Activated effector memory CD4-positive, alpha-beta T cell treated with Interleukin-2 at 50 U/mL for 16 hours (primary cell): ENCODE data around the gene SKOR1.

Source experiments
- DNase-seq: peaks from one replicate; pipeline ENCODE4 v3.0.0-alpha.2; 2020

SKOR1 gene

DNA sequence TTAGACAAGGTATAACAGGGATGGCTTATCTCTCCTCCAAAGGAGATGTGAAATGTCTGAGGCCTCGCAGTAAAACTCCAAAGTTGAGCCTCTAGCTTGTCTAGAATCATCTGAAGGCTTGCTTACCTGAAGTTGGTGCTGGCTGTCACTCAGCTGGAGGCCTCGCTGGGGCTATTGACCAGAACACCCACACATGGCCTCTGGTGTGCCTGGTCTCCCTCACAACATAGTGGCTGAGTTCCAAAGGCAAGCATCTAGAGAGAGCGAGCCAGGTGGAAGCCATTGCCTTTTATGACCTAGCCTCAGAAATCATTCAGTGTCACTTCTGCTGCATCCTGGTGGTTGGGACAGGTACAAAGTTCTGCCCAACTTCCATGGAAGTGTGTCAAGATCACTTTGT is 31.9 kb downstream of the SKOR1 start:
- DNase-seq: no peak

DNA sequence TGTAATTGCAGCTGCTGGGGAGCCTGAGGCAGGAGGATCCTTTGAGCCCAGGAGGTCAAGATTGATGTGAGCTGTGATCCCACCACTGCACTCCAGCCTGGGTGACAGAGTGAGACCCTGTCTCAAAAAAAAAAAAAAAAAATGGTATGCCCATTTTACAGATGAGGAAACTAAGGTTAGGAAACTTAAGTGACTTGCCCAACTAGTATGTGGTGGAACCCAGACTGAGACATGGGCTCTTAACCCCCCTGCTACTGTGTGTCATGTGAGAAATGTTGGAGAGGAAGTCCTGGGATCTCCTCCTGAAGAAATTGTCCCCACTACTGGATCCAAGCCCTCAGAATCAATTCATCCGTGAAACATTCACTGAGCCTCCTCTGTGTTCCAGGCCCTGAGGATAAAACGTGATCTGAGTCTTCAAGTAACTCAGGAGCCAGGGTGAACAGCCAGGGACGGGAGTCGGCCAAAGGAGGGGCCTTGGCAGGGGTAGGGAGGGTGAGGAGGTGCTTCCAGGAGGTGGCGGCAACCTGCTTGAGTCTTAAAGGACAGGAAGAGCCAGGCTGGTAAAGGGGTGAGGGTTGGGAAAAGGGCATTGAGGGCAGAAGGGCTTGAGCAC is 34.1 kb downstream of the SKOR1 start:
- no peak for DNase-seq

DNA sequence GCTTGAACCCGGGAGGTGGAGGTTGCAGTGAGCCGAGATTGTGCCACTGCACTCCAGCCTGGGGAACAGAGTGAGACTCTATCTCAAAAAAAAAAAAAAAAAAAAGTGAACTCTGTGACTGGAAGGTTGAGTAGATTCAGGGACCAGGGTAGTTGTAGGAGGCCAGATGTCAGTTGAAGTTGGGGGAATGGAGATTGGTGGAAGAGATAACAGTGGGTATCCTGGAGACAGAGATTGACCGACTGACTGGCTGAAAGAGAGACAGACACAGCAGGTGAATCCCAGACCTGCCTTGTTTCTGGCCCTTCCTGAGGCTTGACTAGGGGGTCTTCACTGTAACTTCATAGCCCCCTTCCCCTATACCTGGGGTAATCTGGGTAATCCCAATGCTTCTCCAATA is 36.7 kb downstream of the SKOR1 start:
- DNase-seq: no peak

DNA sequence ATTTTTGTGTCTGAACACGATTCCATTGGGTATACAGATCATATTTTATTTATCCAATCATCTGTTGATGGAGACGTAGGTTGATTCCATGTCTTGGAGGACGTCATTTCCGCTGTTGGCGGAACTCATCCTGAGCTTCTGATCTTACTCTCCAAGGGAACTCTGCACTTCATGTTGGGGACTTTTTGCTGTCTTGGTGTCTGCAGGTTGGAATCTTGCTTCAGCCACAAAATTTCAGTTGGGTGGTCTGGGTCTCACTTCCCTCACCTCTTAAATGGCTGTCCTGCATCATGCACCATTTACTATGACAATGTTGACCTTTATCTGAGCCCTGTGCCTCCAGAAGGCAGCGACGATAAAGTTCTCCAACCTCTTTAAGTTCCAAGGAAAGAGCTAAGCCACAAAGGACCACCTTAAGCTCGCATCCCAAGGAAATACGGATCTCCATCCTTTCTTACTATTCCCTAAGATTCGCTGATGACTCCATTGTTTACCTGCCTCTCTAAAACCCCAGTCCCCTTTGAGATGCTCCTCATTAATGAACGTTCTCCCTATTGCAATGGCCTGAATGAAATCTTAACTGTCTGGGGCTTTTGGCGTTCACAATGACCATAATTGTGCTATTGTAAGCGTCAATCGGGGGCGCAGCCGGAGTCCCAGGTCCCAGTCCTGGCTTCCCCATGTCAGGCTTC is 37.6 kb downstream of the SKOR1 start:
- DNase-seq: no peak

DNA sequence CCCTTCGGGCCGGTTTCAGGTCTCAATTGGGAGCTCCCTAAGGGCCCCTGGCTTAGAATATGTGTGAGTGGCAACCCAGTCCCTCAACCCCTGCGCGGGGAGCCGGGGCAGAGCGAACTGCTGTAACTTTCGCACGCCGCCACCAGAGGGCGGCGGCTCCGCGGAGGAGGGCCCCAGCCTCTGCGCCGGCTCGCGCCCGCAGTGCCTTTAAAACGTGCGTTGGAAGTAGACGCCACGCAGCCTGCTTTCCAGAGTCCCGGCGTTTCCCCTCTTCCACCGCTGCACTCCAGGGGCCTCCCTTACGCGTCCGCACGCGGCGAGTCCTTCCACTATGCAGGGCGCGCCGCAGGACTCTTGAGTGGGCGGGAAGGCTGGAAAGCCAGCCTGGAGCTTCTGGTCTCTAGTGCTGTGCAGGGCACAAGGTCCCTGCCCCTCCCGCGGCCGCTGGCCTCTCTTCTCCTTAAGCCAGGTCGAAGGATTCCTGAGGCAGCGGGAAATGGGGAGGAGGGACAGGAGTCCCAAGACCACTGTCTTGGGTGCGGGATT is 38.2 kb downstream of the SKOR1 start:
- peak; percentile 59 for DNase-seq

DNA sequence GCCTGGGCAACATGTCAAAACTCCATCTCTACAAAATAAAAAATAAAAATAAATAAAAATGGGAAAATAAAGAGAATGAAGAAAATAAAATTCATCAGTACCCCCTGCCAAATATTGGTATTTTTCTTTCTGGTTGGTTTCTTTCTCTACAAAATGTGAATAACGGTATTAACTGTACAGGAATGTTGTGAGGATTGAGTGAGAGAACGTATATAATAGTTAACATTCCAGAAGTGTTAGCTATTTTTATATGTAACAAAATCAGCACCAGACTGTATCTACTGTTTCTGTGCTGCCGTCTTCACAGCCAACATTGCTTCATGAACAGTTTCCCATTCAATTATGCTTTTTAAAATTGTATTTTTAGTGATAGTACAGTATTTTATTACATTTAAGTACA is 40.0 kb downstream of the SKOR1 start:
- DNase-seq: no peak

DNA sequence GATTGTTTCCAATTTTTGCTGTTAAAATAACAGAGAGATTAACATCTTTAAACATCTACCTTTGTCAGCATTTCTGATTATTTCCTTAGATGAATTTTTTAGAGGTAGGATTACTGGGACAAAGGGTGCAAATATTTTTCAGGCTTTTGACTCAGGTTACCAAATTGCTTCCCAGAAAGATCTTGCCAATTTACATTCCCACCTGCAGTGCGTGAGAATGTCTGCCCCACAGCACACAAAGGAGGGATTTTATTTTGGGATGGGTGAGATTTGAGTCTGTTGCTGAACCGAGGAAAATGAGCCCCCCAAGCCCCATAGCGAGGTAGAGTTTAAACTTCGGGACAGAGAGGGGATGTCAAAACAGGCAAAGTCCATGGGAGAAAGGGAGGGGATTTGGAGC is 40.5 kb downstream of the SKOR1 start:
- no peak for DNase-seq

DNA sequence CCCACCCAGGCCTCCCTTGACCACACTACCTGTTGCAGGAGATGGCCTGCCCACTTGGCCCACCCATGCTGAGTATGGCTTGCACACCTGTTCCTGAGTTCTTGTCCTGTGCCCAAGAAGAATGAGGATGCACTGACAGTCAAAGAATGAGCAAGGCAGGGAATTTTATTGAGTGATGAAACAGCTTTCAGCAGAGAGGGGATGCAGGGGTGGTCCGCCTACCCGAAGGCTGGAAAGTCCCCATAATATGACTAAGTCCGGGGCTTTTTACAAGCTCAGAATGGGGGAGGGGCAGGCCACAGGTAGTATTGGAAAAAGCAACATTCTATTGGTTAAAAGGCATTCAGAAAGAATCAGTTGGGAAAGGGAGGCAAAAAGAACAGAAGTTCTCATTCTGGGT is 44.4 kb downstream of the SKOR1 start:
- DNase-seq: no peak

DNA sequence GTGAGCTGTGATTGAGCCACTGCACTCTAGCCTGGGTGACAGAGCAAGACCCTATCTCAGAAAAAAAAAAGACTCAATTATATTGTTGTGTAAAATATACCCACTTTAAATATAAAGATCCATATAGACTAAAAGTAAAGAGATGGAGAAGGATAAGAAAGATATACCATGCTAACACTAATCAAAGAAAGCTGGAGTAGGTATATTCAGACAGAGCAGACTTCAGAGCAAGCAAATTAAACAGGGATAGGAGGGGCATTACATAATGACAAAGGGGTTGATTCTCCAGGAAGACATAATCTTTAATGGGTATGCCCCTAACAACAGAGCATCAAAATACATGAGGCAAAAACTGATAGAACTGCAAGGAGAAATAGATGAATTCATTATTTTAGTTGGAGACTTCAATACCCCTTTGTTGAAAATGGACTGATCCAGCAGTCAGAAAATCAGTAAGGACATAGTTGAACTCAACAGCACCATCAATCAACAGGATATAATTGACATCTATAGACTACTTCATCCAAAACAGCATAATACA is 45.6 kb downstream of the SKOR1 start:
- DNase-seq: no peak

DNA sequence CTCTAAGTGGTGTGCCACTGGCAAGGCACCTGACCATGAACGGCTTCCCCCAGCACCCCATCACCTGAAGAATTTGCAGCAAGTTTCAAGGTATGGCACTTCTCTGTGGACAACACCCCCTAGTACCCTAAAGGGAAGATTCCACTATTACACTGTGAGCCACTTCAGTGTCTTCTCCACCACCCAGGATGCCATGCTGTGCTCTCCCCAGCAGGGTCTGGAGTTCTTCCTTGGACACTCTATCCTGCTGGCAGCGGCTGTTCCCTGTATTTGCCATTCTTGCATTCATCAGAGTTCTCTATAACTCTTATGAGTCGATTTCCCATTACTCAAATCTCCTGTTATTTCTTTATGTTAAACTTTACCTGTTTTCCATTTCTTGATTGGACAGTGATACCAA is 48.5 kb downstream of the SKOR1 start:
- no peak for DNase-seq

DNA sequence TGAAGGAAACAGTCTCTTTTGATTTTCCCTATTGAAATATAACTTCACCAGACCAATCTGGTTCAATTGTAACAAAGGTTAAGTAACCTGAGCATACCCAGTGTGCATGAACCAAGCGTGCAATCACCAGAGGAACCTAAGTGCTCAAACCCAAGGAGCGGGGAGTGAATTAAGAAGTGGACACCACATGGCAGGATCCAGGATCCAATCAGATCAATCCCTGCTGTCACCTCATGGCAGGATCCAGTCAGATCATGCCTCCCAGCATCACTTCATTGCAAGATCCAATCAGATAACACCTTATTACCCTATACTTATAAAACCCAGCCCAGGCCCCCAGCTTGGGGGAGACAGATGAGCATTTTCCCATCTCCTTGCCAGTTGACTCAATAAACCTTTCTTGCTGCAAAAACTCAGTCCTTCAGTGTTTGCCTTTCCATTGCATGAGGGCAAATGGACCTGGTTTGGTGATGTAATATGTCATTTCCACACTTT is 53.5 kb downstream of the SKOR1 start:
- DNase-seq: no peak

DNA sequence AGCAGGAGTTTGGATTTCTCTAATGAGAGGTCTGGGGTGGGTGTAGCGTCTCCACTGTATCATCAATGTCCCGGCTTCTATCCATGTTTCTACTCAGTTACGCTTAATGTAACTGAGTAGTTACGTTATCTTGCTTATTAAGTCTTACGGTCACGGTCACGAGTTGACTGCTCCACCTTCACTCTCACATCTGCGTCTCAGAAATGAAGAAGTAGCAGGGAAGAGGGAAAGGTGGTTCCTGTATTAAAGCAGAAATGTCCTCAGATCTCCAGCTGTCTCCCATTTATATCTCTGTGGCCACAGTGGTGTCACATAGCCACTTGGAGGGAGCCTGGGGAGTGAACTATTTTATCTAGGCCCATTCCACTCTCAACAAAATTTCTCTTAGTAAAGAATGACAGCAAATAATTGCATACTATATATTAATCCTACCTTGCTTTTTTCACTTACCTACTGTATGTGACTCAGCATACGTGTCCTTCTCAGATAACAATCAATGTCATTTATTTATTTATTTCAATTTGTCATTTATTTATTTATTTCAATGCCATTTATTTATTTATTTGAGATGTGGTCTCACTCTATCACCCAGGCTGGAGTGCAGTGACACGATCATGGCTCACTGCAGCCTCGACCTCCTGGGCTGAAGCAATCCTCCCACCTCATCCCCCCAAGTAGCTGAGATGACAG is 54.3 kb downstream of the SKOR1 start:
- no peak for DNase-seq

DNA sequence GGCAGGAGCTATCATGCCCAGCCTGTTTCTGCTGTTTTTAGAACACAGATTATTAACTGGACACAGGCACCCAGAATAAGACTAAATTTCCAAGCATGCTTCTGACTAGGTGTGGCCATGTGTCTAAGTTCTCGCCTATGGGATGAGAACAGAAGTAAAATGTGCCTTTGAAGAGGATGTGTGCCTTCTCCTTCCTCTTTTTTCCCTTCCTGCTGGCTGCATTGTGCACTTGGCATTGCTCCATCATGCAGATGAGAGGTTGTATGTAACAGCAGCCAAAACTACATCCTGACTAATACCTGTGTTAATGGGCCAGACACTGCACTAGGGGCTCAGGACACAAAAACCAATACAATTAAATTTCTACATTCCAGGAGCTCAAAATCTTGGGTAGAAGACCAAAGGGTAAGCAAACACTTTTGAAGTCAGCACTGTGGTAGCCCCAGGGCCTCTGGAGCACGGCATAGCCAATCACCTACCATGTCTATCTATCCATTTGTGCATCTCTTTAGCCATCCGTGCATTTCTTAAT is 55.4 kb downstream of the SKOR1 start:
- DNase-seq: no peak

DNA sequence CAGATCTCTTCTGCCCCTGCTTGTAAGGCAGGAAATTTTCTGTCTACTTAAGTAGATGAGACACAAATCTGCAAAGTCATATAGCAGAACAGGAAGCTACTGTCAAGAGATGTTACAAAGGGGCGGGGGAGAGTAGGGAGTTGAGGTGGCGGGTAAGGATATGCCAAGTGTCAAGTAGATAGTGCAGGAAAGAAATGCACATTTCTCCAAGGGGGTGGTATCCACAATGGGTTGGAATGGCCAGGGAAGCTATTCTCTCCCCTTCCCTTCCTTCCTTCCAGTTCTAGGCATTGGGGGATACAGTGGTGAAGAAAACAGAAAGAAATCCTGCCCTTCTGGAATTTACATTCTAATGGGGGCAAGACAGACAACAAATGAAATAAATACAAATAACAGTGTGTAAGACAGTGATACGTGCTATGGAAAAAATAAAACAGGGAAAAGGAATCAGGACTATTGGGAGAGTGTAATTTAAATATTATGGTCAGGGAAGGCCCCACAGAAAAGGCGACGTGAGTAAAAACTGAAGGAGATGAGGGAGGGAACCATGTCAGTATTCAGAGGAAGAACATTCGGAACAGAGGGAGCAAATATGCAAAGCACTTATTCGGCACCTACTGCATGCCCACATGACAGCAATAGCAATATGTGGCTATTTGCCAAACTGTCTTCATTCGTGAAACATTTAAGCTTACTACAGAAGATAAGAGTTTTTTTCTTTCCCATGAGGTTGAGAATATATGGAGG is 57.4 kb downstream of the SKOR1 start:
- DNase-seq: no peak

DNA sequence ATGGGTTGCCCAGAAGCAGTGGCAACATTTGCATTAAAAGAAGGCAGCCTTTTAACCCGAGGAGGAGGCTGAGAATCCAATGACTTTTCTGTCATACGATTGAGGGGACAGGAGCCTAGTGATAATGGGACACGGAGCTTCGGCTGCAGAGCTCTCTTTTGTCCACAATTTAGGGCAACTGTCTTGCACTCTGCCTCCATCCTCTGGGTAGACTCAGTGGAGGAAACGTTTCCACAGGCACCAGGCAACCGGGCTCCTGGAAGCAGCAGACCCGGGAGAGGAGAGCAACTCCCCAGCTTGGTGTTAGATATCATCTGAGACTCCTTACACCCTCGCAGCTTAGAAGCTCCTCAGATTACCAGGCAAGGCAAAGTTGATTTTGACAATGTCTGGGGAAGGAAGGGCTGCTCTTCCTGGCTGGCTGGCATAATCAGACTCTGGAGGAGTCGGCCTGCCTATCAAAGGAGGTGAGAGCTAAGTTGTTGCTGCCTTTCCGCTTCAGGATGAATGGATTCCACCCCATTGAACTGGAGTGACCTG is 58.0 kb downstream of the SKOR1 start:
- no peak for DNase-seq

DNA sequence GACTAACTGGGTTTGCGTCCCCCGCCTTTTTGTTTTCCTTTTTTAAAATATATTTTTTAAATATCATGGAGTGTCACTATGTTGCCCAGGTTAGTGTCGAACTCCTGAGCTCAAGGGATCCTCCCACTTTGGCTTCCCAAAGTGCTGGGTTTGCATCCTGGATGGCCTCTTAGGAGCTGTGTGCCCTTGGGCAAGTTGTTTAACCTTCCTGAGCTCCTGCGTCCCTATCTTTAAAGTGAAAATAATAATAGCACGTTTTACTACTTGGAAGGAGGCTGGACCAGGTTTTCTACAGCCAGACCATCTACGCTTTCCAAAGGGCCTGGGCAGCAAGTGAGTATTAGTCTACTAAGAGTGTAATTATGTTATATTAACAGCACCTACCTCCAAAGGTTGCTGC is 58.7 kb downstream of the SKOR1 start:
- no peak for DNase-seq
